HepG2 (cell line): ENCODE results near the gene PLRG1. TPM values are rescaled to one million over a fixed set of nuclear protein-coding genes. Genes with fewer than 3 reads are reported as not detected.

ENCODE experiments used
- ATF2 ChIP-seq: sonication (generic); formaldehyde crosslinking; IDR thresholded peaks from 2 replicates; pipeline ENCODE4 v1.4.0; 2020; ENCODE audit warnings: missing genetic modification reagents
- ELK4 ChIP-seq: sonication (generic); formaldehyde crosslinking; IDR thresholded peaks from 2 replicates; pipeline ENCODE4 v1.9.0; 2021; ENCODE audit warnings: missing genetic modification reagents, borderline replicate concordance
- FOSL1 ChIP-seq: sonication (generic); formaldehyde crosslinking; IDR thresholded peaks from 2 replicates; pipeline ENCODE4 v1.9.0; 2021; ENCODE audit warnings: missing genetic modification reagents, borderline replicate concordance
- FOXJ3 ChIP-seq: sonication (generic); formaldehyde crosslinking; IDR thresholded peaks from 2 replicates; pipeline ENCODE4 v1.4.0; 2020; ENCODE audit warnings: missing genetic modification reagents, mild to moderate bottlenecking, borderline replicate concordance
- PITX1 ChIP-seq: sonication (generic); formaldehyde crosslinking; IDR thresholded peaks from 2 replicates; pipeline ENCODE4 v1.5.1; 2020; ENCODE audit warnings: mild to moderate bottlenecking, missing genetic modification reagents
- RERE ChIP-seq: IDR thresholded peaks from 2 replicates; pipeline ENCODE4 v1.6.1; 2016; ENCODE audit warnings: low read depth, missing genetic modification reagents, missing compliant biosample characterization
- SP5 ChIP-seq: IDR thresholded peaks from 2 replicates; pipeline ENCODE4 v1.6.1; 2016; ENCODE audit warnings: low read depth, borderline replicate concordance
- SRF ChIP-seq: IDR thresholded peaks from 2 replicates; pipeline ENCODE4 v1.6.1; 2011; ENCODE audit warnings: mild to moderate bottlenecking, low read depth, low read length, moderate library complexity
- ZBTB40 ChIP-seq, 2 experiments: fragments of 450-650 bp in 1 of 2; sonication (generic) in 1 of 2; formaldehyde crosslinking in 1 of 2; IDR thresholded peaks; 2 replicates each; pipeline versions ENCODE4 v1.6.1 to v1.8.0; 2016 to 2022; ENCODE audit warnings: antibody characterized with exemption in 1 of 2, mild to moderate bottlenecking in 1 of 2, missing genetic modification reagents in 1 of 2
- ZNF264 ChIP-seq: sonication (generic); formaldehyde crosslinking; IDR thresholded peaks from 2 replicates; pipeline ENCODE4 v1.4.0; 2020; ENCODE audit warnings: missing genetic modification reagents
- ZNF614 ChIP-seq: IDR thresholded peaks from 2 replicates; pipeline ENCODE4 v1.6.1; 2018; ENCODE audit warnings: missing biosample characterization, missing genetic modification reagents, inconsistent platforms, borderline replicate concordance
- polyA plus RNA-seq, 8 experiments: library from polyadenylated mRNA; depleted of rRNA in 3 of 8; stranded (reverse) in 7 of 8; unstranded in 1 of 8; fragments of >200 nt; fragmentation: Illumina TruSeq in 4 of 8; extraction: Trizol in 4 of 8; gene quantifications; 2 replicates each; pipeline versions ENCODE4 v1.2.1 to v1.2.3, GENCODE V29; 2011 to 2016; ENCODE audit warnings: low read depth in 4 of 8, missing spikeins in 1 of 8, mixed read lengths in 1 of 8; ENCODE audit not compliant: insufficient read depth in 1 of 8
- total RNA-seq, 5 experiments: library from RNA; depleted of rRNA; stranded (reverse); fragments of >200 nt; fragmentation: Illumina TruSeq; extraction: Trizol; gene quantifications; 2 replicates each; pipeline ENCODE4 v1.2.3, GENCODE V29; 2016; ENCODE audit warnings: low read depth in 1 of 5

PLRG1 gene
- total and polyA plus RNA-seq, 2 of the 13 experiments (the other 11 are each of a cell fraction or from before 2014, with no cell fraction given): 77.3 to 110 TPM

- TF ChIP-seq ELK4 (CRISPR knock-in tag): no peak
- peak; percentile 35; the same call in 1 of the 2 replicates for TF ChIP-seq ZNF264
- peak; percentile 86; the same call in 1 of the 2 replicates for TF ChIP-seq ATF2 (CRISPR knock-in tag)
- TF ChIP-seq PITX1: peak; percentile 93
- no peak for TF ChIP-seq SRF
- TF ChIP-seq FOSL1 (CRISPR knock-in tag): peak; percentile 61; the same call in 1 of the 2 replicates
- no peak for TF ChIP-seq ZNF614 (CRISPR knock-in tag)
- TF ChIP-seq SP5 (CRISPR knock-in tag): peak; percentile 62; the same call in 1 of the 2 replicates
- peak; percentile 96 for TF ChIP-seq RERE (CRISPR knock-in tag)
- TF ChIP-seq ZBTB40 (IDR thresholded peaks at IDR 0.05): no peak
- no peak; the same call in 1 of the 2 replicates for TF ChIP-seq ZBTB40 (CRISPR knock-in tag; IDR thresholded peaks at IDR 0.05)
- TF ChIP-seq FOXJ3 (CRISPR knock-in tag): peak; percentile 87; the same call in 1 of the 2 replicates
Observed at GRCh38 chr4:154595807-154596206, 45.6 kb upstream of the PLRG1 start (continued).
